Activated T-cell treated with anti-CD3 and anti-CD28 coated beads, Interleukin-2, amount 50 U/mL, for 72 hours (primary cell): ENCODE results near the gene TPSD1. TPM values are rescaled to one million over a fixed set of nuclear protein-coding genes. Genes with fewer than 3 reads are reported as not detected.

ENCODE experiments used
- ATAC-seq, 2 donors: fragments of 150-1000 bp; cut with Tn5 transposase; replicated peaks in 1 of 2; 2 replicates each; pipeline ENCODE4 v1.10.0; 2021; ENCODE audit warnings: moderate library complexity in 2 of 2, mild to moderate bottlenecking in 1 of 2
- DNase-seq, 2 donors: peaks; one replicate each; pipeline ENCODE4 v3.0.0; 2021 to 2022; ENCODE audit warnings: mixed read lengths in 1 of 2
- H3K27ac Mint-ChIP-seq: one replicate; pipeline ENCODE4 v1.8.0; 2022; ENCODE audit warnings: mild to moderate bottlenecking, moderate library complexity, mixed read lengths
- H3K27me3 Mint-ChIP-seq: one replicate; pipeline ENCODE4 v1.8.0; 2022; ENCODE audit warnings: low read depth, mixed read lengths
- H3K36me3 Mint-ChIP-seq, 2 donors: one replicate each; pipeline ENCODE4 v1.8.0; 2022; ENCODE audit warnings: mixed read lengths in 2 of 2, mild to moderate bottlenecking in 1 of 2; ENCODE audit not compliant: insufficient read depth in 2 of 2
- H3K4me1 Mint-ChIP-seq: one replicate; pipeline ENCODE4 v1.8.0; 2022; ENCODE audit warnings: low read depth, mixed read lengths
- H3K4me3 Mint-ChIP-seq, 2 donors: one replicate each; pipeline ENCODE4 v1.8.0; 2022; ENCODE audit warnings: mild to moderate bottlenecking in 2 of 2, mixed read lengths in 2 of 2, moderate library complexity in 2 of 2
- H3K9me3 Mint-ChIP-seq, 2 donors: one replicate each; pipeline ENCODE4 v1.8.0; 2022; ENCODE audit warnings: mixed read lengths in 2 of 2
- total RNA-seq, 2 donors: library from RNA; stranded (reverse); gene quantifications; one replicate each; pipeline ENCODE4 v1.2.3, GENCODE V29; 2022

The TPSD1 gene
- total RNA-seq, 2 donors from 2014 or later: not detected

GRCh38 chr16:1257561-1258224, 1.8 kb downstream of the TPSD1 start:
- DNase-seq (no peak), ATAC-seq (no peak)
- Mint-ChIP-seq H3K36me3 (no peaks in the 10 kb centered on the region), H3K27ac (no peak overlapping the region), H3K4me3 (no peak overlapping the region), H3K27me3 (peaks cover 16% of the 10 kb centered on the region), H3K4me1 (peaks cover 4% of the 10 kb centered on the region), H3K9me3 (no peaks in the 10 kb centered on the region)

- H3K9me3 Mint-ChIP-seq: no peaks in the 10 kb centered on the region
- no peak overlapping the region for H3K4me3 Mint-ChIP-seq
- DNase-seq: no peak
- ATAC-seq: no peak
- H3K4me1 Mint-ChIP-seq: peaks cover 4% of the 10 kb centered on the region
- no peaks in the 10 kb centered on the region for H3K36me3 Mint-ChIP-seq
- peaks cover 16% of the 10 kb centered on the region for H3K27me3 Mint-ChIP-seq
- H3K27ac Mint-ChIP-seq: no peak overlapping the region
Observed at GRCh38 chr16:1258225-1258600, 2.3 kb downstream of the TPSD1 start.

GRCh38 chr16:1258906-1259759, 3.3 kb downstream of the TPSD1 start:
- no peaks in the 10 kb centered on the region for H3K36me3 Mint-ChIP-seq
- DNase-seq (no peak), ATAC-seq (no peak)
- no peaks in the 10 kb centered on the region for H3K9me3 Mint-ChIP-seq
- peak overlapping the region; percentile 42 to 47 for H3K4me3 Mint-ChIP-seq
- peaks cover 4% of the 10 kb centered on the region for H3K4me1 Mint-ChIP-seq
- no peak overlapping the region for H3K27ac Mint-ChIP-seq
- peaks cover 16% of the 10 kb centered on the region for H3K27me3 Mint-ChIP-seq

GRCh38 chr16:1259760-1260068, 3.8 kb downstream of the TPSD1 start:
- Mint-ChIP-seq H3K4me3 (no peak overlapping the region), H3K27ac (no peak overlapping the region)

GRCh38 chr16:1260101-1260680, 4.3 kb downstream of the TPSD1 start:
- H3K36me3 Mint-ChIP-seq: no peaks in the 10 kb centered on the region
- no peak overlapping the region for H3K27ac Mint-ChIP-seq
- peaks cover 4% of the 10 kb centered on the region for H3K4me1 Mint-ChIP-seq
- DNase-seq (no peak), ATAC-seq (no peak)
- H3K9me3 Mint-ChIP-seq: peaks cover 8 to 10% of the 10 kb centered on the region in 2 donors
- H3K4me3 Mint-ChIP-seq: no peak overlapping the region
- H3K27me3 Mint-ChIP-seq: peaks cover 16% of the 10 kb centered on the region

More at GRCh38 chr16:1259760-1260068, 3.8 kb downstream of the TPSD1 start:
- Mint-ChIP-seq H3K36me3 (no peaks in the 10 kb centered on the region), H3K27me3 (peaks cover 16% of the 10 kb centered on the region), H3K9me3 (peaks cover 5 to 6% of the 10 kb centered on the region in 2 donors), H3K4me1 (peaks cover 4% of the 10 kb centered on the region)
- DNase-seq: no peak
- no peak for ATAC-seq

GRCh38 chr16:1261131-1261892, 5.4 kb downstream of the TPSD1 start:
- H3K4me3 Mint-ChIP-seq: peak overlapping the region in 1 of 2 donors; percentile 15

GRCh38 chr16:1262210-1262845, 6.5 kb downstream of the TPSD1 start:
- no peak for ATAC-seq
- Mint-ChIP-seq H3K4me3 (no peak overlapping the region), H3K36me3 (no peaks in the 10 kb centered on the region)

More at GRCh38 chr16:1261131-1261892, 5.4 kb downstream of the TPSD1 start:
- ATAC-seq (peak; percentile 29 to 33), DNase-seq (no peak)
- Mint-ChIP-seq H3K9me3 (peaks cover 8 to 10% of the 10 kb centered on the region in 2 donors), H3K27me3 (peaks cover 16% of the 10 kb centered on the region), H3K36me3 (no peaks in the 10 kb centered on the region), H3K4me1 (peaks cover 4% of the 10 kb centered on the region), H3K27ac (no peak overlapping the region)

GRCh38 chr16:1262846-1263221, 7.0 kb downstream of the TPSD1 start:
- H3K36me3 Mint-ChIP-seq: no peaks in the 10 kb centered on the region
- H3K4me1 Mint-ChIP-seq: peaks cover 4% of the 10 kb centered on the region
- no peak for ATAC-seq
- peaks cover 16% of the 10 kb centered on the region for H3K27me3 Mint-ChIP-seq
- no peak overlapping the region for H3K27ac Mint-ChIP-seq
- no peak for DNase-seq
- H3K4me3 Mint-ChIP-seq: no peak overlapping the region
- peaks cover 8 to 10% of the 10 kb centered on the region in 2 donors for H3K9me3 Mint-ChIP-seq

More at GRCh38 chr16:1262210-1262845, 6.5 kb downstream of the TPSD1 start:
- DNase-seq: no peak
- no peak overlapping the region for H3K27ac Mint-ChIP-seq
- peaks cover 16% of the 10 kb centered on the region for H3K27me3 Mint-ChIP-seq
- H3K9me3 Mint-ChIP-seq: peaks cover 8 to 10% of the 10 kb centered on the region in 2 donors
- peaks cover 4% of the 10 kb centered on the region for H3K4me1 Mint-ChIP-seq

- H3K27ac Mint-ChIP-seq: no peak overlapping the region
Observed at GRCh38 chr16:1263591-1264344, 7.9 kb downstream of the TPSD1 start.

GRCh38 chr16:1264345-1265089, 8.6 kb downstream of the TPSD1 start:
- DNase-seq (no peak), ATAC-seq (no peak)
- Mint-ChIP-seq H3K27ac (no peak overlapping the region), H3K9me3 (peaks cover 8 to 10% of the 10 kb centered on the region in 2 donors), H3K36me3 (no peaks in the 10 kb centered on the region), H3K4me3 (no peak overlapping the region), H3K27me3 (peaks cover 16% of the 10 kb centered on the region), H3K4me1 (no peaks in the 10 kb centered on the region)

More at GRCh38 chr16:1263591-1264344, 7.9 kb downstream of the TPSD1 start:
- no peak for DNase-seq
- H3K4me1 Mint-ChIP-seq: peaks cover 4% of the 10 kb centered on the region
- no peaks in the 10 kb centered on the region for H3K36me3 Mint-ChIP-seq
- ATAC-seq: no peak
- H3K4me3 Mint-ChIP-seq: no peak overlapping the region
- peaks cover 8 to 10% of the 10 kb centered on the region in 2 donors for H3K9me3 Mint-ChIP-seq
- H3K27me3 Mint-ChIP-seq: peaks cover 16% of the 10 kb centered on the region

- no peak for DNase-seq
- Mint-ChIP-seq H3K4me3 (no peak overlapping the region), H3K9me3 (peaks cover 8 to 10% of the 10 kb centered on the region in 2 donors), H3K27me3 (peaks cover 16% of the 10 kb centered on the region), H3K27ac (no peak overlapping the region), H3K4me1 (no peaks in the 10 kb centered on the region), H3K36me3 (no peaks in the 10 kb centered on the region)
- ATAC-seq: no peak
Observed at GRCh38 chr16:1265090-1265630, 9.3 kb downstream of the TPSD1 start.
